HG03521 (cell line): ENCODE measurements around the gene AKIRIN2.
A peak's percentile ranks its signal among the peaks of the same experiment; 100 is the strongest.
"Not testable (repeated sequence)": the region's sequence is repeated elsewhere in the genome, so short reads cannot be mapped to it uniquely, and the experiment has no call there.

Experiments
- ATAC-seq: cut with Tn5 transposase; IDR thresholded peaks from one replicate; pipeline ENCODE4 v1.9.1; 2021; ENCODE audit warnings: mild to moderate bottlenecking, moderate library complexity; ENCODE audit not compliant: unreplicated experiment

AKIRIN2 gene

GRCh38 chr6:87718662-87719433, 16.8 kb upstream of the AKIRIN2 start:
- ATAC-seq, result no peak

- ATAC-seq, result no peak
Observed at GRCh38 chr6:87716928-87717614, 15.0 kb upstream of the AKIRIN2 start.

- no peak for ATAC-seq
Observed at GRCh38 chr6:87714093-87714842, 12.2 kb upstream of the AKIRIN2 start.

- not testable (repeated sequence) for ATAC-seq
Observed at GRCh38 chr6:87712713-87713112, 10.7 kb upstream of the AKIRIN2 start.

DNA sequence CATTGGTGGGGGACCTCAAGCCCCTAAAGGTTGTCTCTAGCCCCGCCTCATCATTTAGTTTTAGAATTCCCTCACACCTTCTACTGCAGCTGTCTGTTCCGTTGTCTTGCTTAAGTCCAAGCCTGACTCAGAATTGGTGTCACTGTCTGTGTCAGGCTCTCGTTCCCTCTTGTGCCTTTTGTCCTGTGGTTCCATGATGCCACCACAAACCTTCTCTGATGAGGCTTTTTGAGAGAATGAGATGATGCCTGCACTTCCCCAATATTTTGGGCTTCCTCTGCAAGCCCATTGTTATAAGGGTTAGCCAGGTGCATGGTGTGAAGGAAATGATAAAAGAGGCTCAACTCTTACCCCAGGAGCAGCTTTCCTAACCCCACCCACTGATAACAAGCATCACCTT, 8.1 kb upstream of the AKIRIN2 start:
- ATAC-seq, result no peak

DNA sequence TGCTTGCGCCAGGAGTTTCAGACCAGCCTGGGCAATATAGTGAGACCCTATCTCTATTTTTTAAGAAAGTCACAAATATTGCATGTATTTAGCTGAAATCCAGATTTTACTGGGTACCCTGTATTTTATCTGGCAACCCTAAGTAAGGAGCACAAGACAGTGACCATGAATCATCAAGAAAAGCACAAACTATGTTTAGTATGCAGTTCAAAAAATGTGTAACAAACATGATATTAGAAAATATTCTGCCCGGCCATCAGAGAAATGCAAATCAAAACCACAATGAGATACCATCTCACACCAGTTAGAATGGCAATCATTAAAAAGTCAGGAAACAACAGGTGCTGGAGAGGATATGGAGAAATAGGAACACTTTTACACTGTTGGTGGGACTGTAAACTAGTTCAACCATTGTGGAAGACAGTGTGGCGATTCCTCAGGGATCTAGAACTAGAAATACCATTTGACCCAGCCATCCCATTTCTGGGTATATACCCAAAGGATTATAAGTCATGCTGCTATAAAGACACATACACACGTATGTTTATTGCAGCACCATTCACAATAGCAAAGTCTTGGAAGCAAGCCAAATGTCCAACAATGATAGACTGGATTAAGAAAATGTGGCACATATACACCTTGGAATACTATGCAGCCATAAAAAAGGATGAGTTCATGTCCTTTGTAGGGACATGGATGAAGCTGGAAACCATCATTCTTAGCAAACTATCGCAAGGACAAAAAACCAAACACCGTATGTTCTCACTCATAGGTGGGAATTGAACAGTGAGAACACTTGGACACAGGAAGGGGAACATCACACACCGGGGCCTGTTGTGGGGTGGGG, 6.8 kb upstream of the AKIRIN2 start:
- not testable (repeated sequence) for ATAC-seq

- no peak for ATAC-seq
Observed at GRCh38 chr6:87706187-87706966, 4.3 kb upstream of the AKIRIN2 start.

- peak; percentile 46 for ATAC-seq
Observed at GRCh38 chr6:87705070-87705691, 3.1 kb upstream of the AKIRIN2 start.

DNA sequence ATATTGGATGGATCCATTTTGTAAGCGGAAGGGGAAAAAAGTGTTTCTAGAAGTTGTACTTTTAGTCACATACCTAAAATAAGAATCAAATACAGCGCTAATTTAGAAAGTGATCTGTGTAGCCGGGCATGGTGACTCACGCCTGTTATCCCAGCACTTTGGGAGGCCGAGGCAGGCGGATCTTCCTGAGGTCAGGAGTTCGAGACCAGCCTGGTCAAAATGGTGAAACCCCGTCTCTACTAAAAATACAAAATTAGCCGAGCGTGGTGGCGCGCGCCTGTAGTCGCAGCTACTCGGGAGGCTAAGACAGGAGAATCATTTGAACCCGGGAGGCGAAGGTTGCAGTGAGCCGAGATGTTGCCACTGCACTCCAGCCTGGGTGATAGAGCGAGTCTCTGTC, 1.0 kb upstream of the AKIRIN2 start:
- ATAC-seq, result not testable (repeated sequence)

DNA sequence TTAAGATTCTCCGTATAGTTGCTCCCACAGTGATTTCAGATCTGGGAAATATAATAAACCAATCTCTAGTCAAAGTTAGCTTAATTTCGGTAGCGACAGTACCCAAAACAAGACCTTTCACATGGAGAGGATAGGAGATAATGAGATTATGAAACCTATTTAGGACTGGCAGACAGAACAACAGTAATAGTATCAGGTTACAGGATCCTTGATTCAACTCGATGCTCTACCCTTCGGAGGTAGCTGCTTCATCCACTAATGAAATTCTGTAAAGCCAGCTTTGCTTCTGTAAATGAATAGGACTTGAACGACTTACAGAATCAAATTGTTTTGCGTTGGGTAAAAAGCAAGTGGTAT, 534 bp upstream of the AKIRIN2 start:
- ATAC-seq, result no peak

GRCh38 chr6:87701344-87701675, 723 bp downstream of the AKIRIN2 start:
- ATAC-seq, result no peak

- ATAC-seq, result no peak
Observed at GRCh38 chr6:87700397-87701343, 1.4 kb downstream of the AKIRIN2 start.

DNA sequence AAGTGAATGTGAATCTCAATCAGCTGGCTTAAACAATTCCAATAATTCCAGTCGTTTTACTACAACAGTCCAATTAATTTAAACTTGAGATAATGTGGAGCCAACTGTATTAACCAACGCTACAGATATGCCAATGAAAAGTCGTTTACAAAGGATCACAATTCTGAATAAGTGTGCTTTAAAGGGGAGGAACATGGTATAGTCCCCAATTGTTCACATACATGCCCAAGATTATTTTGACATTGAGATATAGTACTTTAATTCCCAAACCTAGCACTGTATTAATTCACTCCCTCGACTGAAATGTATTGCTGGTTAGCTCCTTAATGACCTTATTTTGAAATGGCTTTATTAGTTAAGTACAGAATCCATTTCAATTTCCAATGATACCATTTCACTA, 2.5 kb downstream of the AKIRIN2 start:
- no peak for ATAC-seq

DNA sequence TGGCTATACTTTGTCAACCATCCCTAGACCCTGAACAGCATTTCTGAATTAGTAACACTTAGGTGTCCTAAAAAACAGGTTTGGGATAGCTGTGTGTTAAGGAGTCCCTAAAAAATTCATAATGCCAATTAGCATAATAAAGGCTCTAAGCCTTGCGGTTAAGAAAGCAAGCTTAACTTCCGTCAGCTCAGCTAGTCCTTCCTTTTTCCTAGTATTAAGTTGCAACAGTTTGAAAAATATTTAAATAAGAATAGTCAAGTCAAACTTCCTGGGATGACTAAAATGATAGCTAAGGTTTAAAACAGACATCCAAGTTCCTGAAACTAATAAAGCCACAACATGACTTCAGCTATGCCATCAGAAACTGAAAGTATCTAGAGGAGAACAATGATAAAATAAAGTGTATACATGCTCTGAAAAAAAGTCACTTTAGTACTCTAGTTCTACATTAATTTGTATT, 3.5 kb downstream of the AKIRIN2 start:
- no peak for ATAC-seq

DNA sequence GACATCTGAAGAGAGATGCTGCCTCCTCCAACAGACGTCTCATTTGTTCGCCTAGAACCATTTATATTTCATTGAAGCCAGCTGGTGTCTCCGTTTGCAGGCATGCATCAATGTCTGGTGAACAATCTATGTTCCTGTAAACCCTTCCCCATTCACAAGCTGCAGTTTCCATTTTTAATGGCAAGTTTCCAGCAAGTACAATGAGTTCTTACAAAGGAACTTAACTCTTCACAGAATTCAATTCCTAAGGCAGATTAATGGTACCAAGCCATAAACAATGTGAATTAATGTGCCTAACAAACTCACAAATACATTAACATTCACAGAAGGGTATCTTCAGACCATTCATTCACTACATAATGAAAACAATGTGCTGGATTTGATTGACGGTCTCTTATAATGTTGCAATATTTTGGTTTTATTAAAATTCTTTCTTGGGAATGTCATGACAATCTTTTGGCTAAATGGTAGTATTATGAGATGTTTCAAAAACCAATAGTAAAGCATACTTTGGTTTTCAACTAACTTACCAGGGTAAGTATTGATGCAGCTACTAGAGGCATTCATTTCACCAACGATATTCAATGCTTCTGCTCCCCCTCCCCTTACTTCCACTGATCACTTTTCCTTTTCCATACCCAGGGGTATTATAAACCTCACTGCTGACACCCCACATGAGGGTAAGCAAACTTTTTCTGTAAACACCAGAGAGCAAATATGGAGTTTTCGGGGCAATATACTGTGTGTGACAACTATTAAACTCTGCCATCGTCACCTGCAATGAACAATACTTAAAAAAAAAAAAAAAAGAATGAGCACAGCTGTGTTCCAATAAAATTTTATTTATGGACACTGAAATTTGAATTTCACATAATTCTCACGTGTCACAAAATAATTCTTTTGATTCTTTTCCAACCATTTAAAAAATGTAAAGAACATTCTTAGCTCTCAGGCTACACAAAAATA, 4.2 kb downstream of the AKIRIN2 start:
- no peak for ATAC-seq

DNA sequence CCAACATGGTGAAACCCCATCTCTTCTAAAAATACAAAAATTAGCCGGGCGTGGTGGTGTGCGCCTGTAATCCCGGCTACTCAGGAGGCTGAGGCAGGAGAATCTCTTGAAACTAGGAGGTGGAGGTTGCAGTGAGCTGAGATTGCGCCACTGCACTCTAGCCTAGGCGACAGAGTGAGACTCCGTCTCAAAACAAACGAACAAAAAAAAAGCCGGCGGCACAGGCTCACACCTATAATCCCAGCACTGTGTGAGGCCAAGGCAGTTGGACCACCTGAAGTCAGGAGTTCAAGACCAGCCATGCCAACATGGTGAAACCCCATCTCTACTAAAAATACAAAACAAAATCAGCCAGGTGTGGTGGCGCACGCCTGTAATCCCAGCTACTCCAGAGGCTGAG, 5.2 kb downstream of the AKIRIN2 start:
- ATAC-seq, result not testable (repeated sequence)

DNA sequence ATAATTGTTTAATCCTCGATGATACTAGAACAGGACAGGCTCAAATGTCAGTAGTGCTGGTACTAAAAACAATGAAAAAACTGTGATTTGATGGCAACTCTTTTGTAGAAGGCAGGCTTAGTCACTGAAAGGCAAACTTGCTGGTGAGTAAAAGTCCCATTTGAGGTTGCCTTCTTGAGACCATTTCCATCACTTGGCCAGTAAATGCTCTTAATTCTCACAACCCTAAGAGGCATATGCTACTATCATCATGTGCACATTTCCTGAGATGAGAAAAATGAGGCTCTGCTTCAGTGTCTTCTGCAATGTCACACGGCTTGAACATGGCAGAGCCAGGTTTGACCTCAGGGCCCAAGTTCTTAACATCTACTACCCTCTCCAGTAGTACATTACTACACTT, 9.9 kb downstream of the AKIRIN2 start:
- ATAC-seq, result no peak
